Esophagus squamous epithelium (tissue), 5 donors: ENCODE measurements around the gene KIAA1614. TPM values are rescaled to one million over a fixed set of nuclear protein-coding genes. Genes with fewer than 3 reads are reported as not detected.
"Not testable (repeated sequence)": the region's sequence is repeated elsewhere in the genome, so short reads cannot be mapped to it uniquely, and the experiment has no call there.

ENCODE experiments used
- DNase-seq: peaks from one replicate; lab custom pipeline; 2025; lab: John Stamatoyannopoulos, UW
- H3K27ac ChIP-seq, 4 donors: fragments of 200-600 bp; sonication (generic); one replicate each; pipeline ENCODE4 v1.5.1; 2016 to 2019; ENCODE audit warnings: mild to moderate bottlenecking in 1 of 4
- H3K27me3 ChIP-seq, 4 donors: fragments of 200-600 bp; sonication (generic); 1 replicate in 3 of 4; 2 replicates in 1 of 4; pipeline versions ENCODE4 v1.5.1 to v1.6.0; 2017 to 2021; ENCODE audit warnings: antibody characterized with exemption in 1 of 4
- H3K36me3 ChIP-seq, 3 donors: fragments of 200-600 bp; sonication (generic); one replicate each; pipeline ENCODE4 v1.5.1; 2016 to 2019
- H3K4me1 ChIP-seq, 3 donors: fragments of 200-600 bp; sonication (generic); one replicate each; pipeline ENCODE4 v1.5.1; 2017 to 2019
- H3K4me3 ChIP-seq, 4 donors: fragments of 200-600 bp; sonication (generic); 1 replicate in 3 of 4; 2 replicates in 1 of 4; pipeline ENCODE4 v1.5.1; 2016 to 2019; ENCODE audit warnings: mild to moderate bottlenecking in 2 of 4, moderate library complexity in 1 of 4
- H3K9me3 ChIP-seq, 3 donors: fragments of 200-600 bp; sonication (generic); one replicate each; pipeline ENCODE4 v1.5.1; 2016 to 2019
- CTCF ChIP-seq, 6 experiments: fragments of 450-650 bp in 4 of 6; fragments of 200-600 bp in 2 of 6; sonication (generic) in 2 of 6; IDR thresholded peaks; one replicate each; pipeline ENCODE4 v1.5.1; 2016 to 2019; ENCODE audit warnings: antibody characterized with exemption in 6 of 6, mild to moderate bottlenecking in 4 of 6, moderate library complexity in 4 of 6
- POLR2A ChIP-seq, 4 donors: fragments of 450-650 bp; IDR thresholded peaks; one replicate each; pipeline ENCODE4 v1.6.1; 2017; ENCODE audit warnings: antibody characterized with exemption in 4 of 4, mild to moderate bottlenecking in 4 of 4, moderate library complexity in 3 of 4
- WGBS, 2 donors: methylation state at CpG; one replicate each; pipeline ENCODE4 v1.1.5; 2018; 5-methylcytosine and 5-hydroxymethylcytosine counted together
- intact Hi-C: fragments of 100-400 bp; cut with DNase I; formaldehyde crosslinking; loops from one replicate; pipeline ENCODE4 v1.15.0; 2022
- total RNA-seq, 4 donors: library from RNA; depleted of rRNA; stranded (reverse); fragments of >200 nt; gene quantifications; one replicate each; pipeline ENCODE4 v1.1.0, GENCODE V29; 2016
- donor health status: DM: yes; HTN: yes; CAD: no.

Gene KIAA1614
- total RNA-seq, 4 donors from 2014 or later = 0.66 to 7.6 (median 2.8) TPM

- H3K4me3 ChIP-seq = no peak overlapping the region
- intact Hi-C loops = no loop called here
- no peaks in the 10 kb centered on the region for H3K27me3 ChIP-seq
- peaks cover 0 to 84% (median 4%) of the 10 kb centered on the region in 3 donors for H3K36me3 ChIP-seq
- H3K27ac ChIP-seq = no peak overlapping the region
- TF ChIP-seq POLR2A (IDR thresholded peaks at IDR 0.05) (no peak), CTCF (IDR thresholded peaks at IDR 0.05) (no peak)
- H3K4me1 ChIP-seq = peaks cover 0 to 12% (median 3%) of the 10 kb centered on the region in 3 donors
- no peaks in the 10 kb centered on the region for H3K9me3 ChIP-seq
- no peak for DNase-seq
- WGBS, 2 donors = 85 to 88% methylated on average over 14 to 15 of the region's 15 CpGs
These were observed 54.2 kb downstream of the KIAA1614 start for GRCh38 chr1:180966744-180967536.

GRCh38 chr1:180967558-180967957 is 54.9 kb downstream of the KIAA1614 start:
- H3K9me3 ChIP-seq = no peaks in the 10 kb centered on the region
- H3K36me3 ChIP-seq = peaks cover 4 to 90% (median 10%) of the 10 kb centered on the region in 3 donors
- TF ChIP-seq CTCF (IDR thresholded peaks at IDR 0.05) = no peak
- TF ChIP-seq POLR2A (IDR thresholded peaks at IDR 0.05) = no peak
- no peak overlapping the region for H3K27ac ChIP-seq
- no peak for DNase-seq
- no peak overlapping the region for H3K4me3 ChIP-seq
- no peaks in the 10 kb centered on the region for H3K27me3 ChIP-seq
- intact Hi-C loops = no loop called here
- 33 to 73% methylated on average over 1 of the region's 1 CpG for WGBS, 2 donors
- peaks cover 0 to 6% (median 0%) of the 10 kb centered on the region in 3 donors for H3K4me1 ChIP-seq

- H3K4me1 ChIP-seq, DNase-seq, H3K27ac ChIP-seq, intact Hi-C loops, H3K4me3 ChIP-seq, H3K9me3 ChIP-seq, H3K27me3 ChIP-seq: not testable (repeated sequence)
- WGBS, 2 donors = 96 to 100% methylated on average over 5 to 8 of the region's 8 CpGs
- peaks cover 4 to 99% (median 12%) of the 10 kb centered on the region in 3 donors for H3K36me3 ChIP-seq
These were observed 56.1 kb downstream of the KIAA1614 start for GRCh38 chr1:180968834-180969233.

GRCh38 chr1:180969434-180969833 is 56.7 kb downstream of the KIAA1614 start:
- intact Hi-C loops = no loop called here
- Histone ChIP-seq H3K9me3 (no peaks in the 10 kb centered on the region), H3K4me1 (peaks cover 0 to 14% (median 4%) of the 10 kb centered on the region in 3 donors), H3K27ac (no peak overlapping the region), H3K27me3 (no peaks in the 10 kb centered on the region), H3K4me3 (no peak overlapping the region), H3K36me3 (peaks cover 4 to 99% (median 12%) of the 10 kb centered on the region in 3 donors)
- 61 to 79% methylated on average over 5 to 8 of the region's 8 CpGs for WGBS, 2 donors
- TF ChIP-seq CTCF (IDR thresholded peaks at IDR 0.05) = no peak
- no peak for TF ChIP-seq POLR2A (IDR thresholded peaks at IDR 0.05)
- DNase-seq = no peak

GRCh38 chr1:180970333-180971079 is 57.8 kb downstream of the KIAA1614 start:
- Histone ChIP-seq H3K4me3 (no peak overlapping the region), H3K4me1 (peaks cover 0 to 23% (median 4%) of the 10 kb centered on the region in 3 donors), H3K27me3 (no peaks in the 10 kb centered on the region), H3K27ac (no peak overlapping the region), H3K9me3 (no peaks in the 10 kb centered on the region), H3K36me3 (peaks cover 4 to 98% (median 12%) of the 10 kb centered on the region in 3 donors)
- intact Hi-C loops = no loop called here
- no peak for DNase-seq
- TF ChIP-seq CTCF (IDR thresholded peaks at IDR 0.05) (no peak), POLR2A (IDR thresholded peaks at IDR 0.05) (no peak)
- 86 to 88% methylated on average over 13 to 15 of the region's 15 CpGs for WGBS, 2 donors
